Bronchial epithelial cell (primary cell): ENCODE results near the gene FAT4. TPM values are rescaled to one million over a fixed set of nuclear protein-coding genes. Genes with fewer than 3 reads are reported as not detected.

ENCODE experiments used
- DNase-seq: peaks from one replicate; pipeline ENCODE4 v3.0.0-alpha.2; 2010; ENCODE audit warnings: low read depth
- FAIRE-seq: peaks from 2 replicates; lab custom pipeline; 2011; peaks lifted over from hg19 to GRCh38; lab: Jason Lieb, UNC
- H3K27me3 ChIP-seq: 2 replicates; pipeline ENCODE4 v1.5.1; 2011; ENCODE audit warnings: low read length; ENCODE audit not compliant: control insufficient read depth, insufficient read depth
- H3K36me3 ChIP-seq: 2 replicates; pipeline ENCODE4 v1.5.1; 2011; ENCODE audit warnings: low read length; ENCODE audit not compliant: control insufficient read depth, insufficient read depth
- H3K4me3 ChIP-seq: 2 replicates; pipeline ENCODE4 v1.5.1; 2011; ENCODE audit warnings: mild to moderate bottlenecking, low read depth, low read length, control low read depth
- CTCF ChIP-seq: IDR thresholded peaks from 2 replicates; pipeline ENCODE4 v1.5.1; 2011; ENCODE audit warnings: mild to moderate bottlenecking, moderate library complexity, low read length, control low read depth, inconsistent platforms; ENCODE audit not compliant: insufficient read depth, severe bottlenecking
- total RNA-seq: library from RNA; depleted of rRNA; stranded (reverse); fragments of >200 nt; gene quantifications from 2 replicates; pipeline ENCODE4 v1.2.1, GENCODE V29; 2014

FAT4 gene
- total RNA-seq, 1 donor from 2014 or later = 2.1 TPM

GRCh38 chr4:125321709-125322365 lies 7.1 kb downstream of the FAT4 start:
- TF ChIP-seq CTCF = no peak
- Histone ChIP-seq H3K27me3 (no peaks in the 10 kb centered on the region), H3K36me3 (no peaks in the 10 kb centered on the region), H3K4me3 (no peak overlapping the region)
- FAIRE-seq (no peak), DNase-seq (peak; percentile 62)

GRCh38 chr4:125322366-125322730 lies 7.6 kb downstream of the FAT4 start:
- no peak for DNase-seq
- Histone ChIP-seq H3K4me3 (no peak overlapping the region), H3K27me3 (no peaks in the 10 kb centered on the region), H3K36me3 (no peaks in the 10 kb centered on the region)
- TF ChIP-seq CTCF = no peak
- no peak for FAIRE-seq

GRCh38 chr4:125323654-125324053 lies 8.9 kb downstream of the FAT4 start:
- DNase-seq (peak; percentile 81), FAIRE-seq (no peak)
- Histone ChIP-seq H3K27me3 (no peaks in the 10 kb centered on the region), H3K36me3 (no peaks in the 10 kb centered on the region), H3K4me3 (no peak overlapping the region)
- no peak for TF ChIP-seq CTCF

- H3K27me3 ChIP-seq = no peaks in the 10 kb centered on the region
- FAIRE-seq (no peak), DNase-seq (no peak)
- H3K36me3 ChIP-seq = no peaks in the 10 kb centered on the region
- H3K4me3 ChIP-seq = no peak overlapping the region
- no peak for TF ChIP-seq CTCF
Observed at GRCh38 chr4:125325733-125326132, 11.0 kb downstream of the FAT4 start.

- no peaks in the 10 kb centered on the region for H3K27me3 ChIP-seq
- H3K36me3 ChIP-seq = no peaks in the 10 kb centered on the region
- no peak for DNase-seq
- TF ChIP-seq CTCF = no peak
- H3K4me3 ChIP-seq = no peak overlapping the region
- FAIRE-seq = no peak
Observed at GRCh38 chr4:125331116-125331515, 16.4 kb downstream of the FAT4 start.

GRCh38 chr4:125334926-125335325 lies 20.2 kb downstream of the FAT4 start:
- no peak overlapping the region for H3K4me3 ChIP-seq
- no peaks in the 10 kb centered on the region for H3K36me3 ChIP-seq
- no peak for TF ChIP-seq CTCF
- no peak for DNase-seq
- no peak for FAIRE-seq
- H3K27me3 ChIP-seq = no peaks in the 10 kb centered on the region
